GM19324 (cell line): ENCODE data around the gene STARD3.

Experiments used
- ATAC-seq: cut with Tn5 transposase; IDR thresholded peaks from one replicate; pipeline ENCODE4 v1.9.1; 2021; ENCODE audit warnings: mild to moderate bottlenecking, moderate library complexity; ENCODE audit not compliant: unreplicated experiment, low FRiP score

The STARD3 gene

GRCh38 chr17:39603304-39604016 is 33.5 kb upstream of the STARD3 start:
- ATAC-seq = no peak

DNA sequence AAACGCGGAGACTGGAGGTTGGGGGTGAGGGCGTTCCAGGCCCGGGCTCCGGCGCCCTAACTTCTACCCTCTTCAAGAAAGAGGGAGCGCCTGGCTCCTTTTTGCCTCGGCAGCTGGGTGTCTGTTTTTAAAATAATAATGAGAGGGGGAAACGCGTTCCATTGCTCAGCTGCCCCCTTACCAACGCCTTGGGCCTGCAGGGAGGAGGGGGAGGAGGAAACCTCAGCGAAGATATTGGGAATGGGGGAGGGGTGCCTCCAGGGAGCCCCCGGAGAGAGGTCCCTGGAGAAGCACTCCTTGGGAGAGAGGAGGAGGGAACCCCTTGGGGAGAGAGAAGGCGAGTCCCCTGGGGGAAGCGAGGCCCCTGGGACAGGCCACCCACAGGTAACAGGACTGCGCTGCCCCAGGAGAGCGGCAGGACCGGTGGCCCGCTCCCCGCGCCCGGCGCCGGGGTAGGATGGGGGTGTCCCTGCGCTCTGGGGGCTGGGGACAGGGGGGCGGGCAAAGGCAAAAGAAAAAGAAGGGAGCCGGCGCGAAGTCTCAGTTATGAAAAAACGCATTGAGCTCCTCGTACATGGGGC is 31.9 kb upstream of the STARD3 start:
- ATAC-seq = no peak

DNA sequence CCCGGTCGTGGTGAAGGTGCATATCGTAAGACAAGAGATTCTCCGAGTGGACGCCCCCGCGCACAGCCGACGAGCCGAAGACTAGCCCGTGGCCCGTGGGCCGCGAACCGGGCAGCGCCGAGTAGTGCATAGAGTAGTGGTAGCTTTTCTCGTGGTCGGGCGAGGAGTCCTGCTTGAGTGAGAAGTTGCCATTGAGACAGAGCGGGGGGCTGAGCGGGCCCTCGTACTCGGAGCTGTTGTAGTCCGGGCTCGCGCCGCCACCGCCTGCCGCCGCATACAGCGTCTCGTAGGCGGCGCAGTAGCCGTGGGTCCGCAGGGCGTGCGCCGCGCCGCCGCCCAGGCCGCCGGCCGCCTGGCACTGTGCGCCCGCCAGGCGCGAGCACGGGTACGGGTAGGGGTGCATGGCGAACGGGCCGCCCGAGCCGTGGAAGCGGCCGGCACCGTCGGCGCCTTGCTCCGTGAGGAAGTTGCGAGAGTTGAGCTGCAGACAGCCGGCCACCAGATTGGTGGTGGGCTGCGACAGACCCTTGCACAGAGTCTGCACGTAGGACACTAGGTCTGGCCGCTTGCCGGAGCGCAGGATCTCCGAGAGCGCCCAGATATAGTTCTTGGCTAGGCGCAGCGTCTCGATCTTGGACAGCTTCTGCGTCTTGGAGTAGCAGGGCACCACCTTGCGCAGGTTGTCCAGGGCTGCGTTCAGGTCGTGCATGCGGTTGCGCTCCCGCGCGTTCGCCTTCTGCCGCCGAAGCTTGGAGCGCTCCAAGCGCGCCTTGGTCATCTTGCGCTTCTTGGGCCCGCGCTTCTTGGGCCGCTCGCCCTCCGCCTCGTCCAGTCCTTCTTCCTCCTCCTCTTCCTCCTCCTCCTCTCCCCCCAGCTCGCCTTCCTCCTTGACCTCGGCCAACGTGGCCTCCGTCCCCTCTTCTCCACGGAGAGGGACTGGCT is 31.2 kb upstream of the STARD3 start:
- no peak for ATAC-seq

GRCh38 chr17:39606434-39607056 is 30.4 kb upstream of the STARD3 start:
- no peak for ATAC-seq

DNA sequence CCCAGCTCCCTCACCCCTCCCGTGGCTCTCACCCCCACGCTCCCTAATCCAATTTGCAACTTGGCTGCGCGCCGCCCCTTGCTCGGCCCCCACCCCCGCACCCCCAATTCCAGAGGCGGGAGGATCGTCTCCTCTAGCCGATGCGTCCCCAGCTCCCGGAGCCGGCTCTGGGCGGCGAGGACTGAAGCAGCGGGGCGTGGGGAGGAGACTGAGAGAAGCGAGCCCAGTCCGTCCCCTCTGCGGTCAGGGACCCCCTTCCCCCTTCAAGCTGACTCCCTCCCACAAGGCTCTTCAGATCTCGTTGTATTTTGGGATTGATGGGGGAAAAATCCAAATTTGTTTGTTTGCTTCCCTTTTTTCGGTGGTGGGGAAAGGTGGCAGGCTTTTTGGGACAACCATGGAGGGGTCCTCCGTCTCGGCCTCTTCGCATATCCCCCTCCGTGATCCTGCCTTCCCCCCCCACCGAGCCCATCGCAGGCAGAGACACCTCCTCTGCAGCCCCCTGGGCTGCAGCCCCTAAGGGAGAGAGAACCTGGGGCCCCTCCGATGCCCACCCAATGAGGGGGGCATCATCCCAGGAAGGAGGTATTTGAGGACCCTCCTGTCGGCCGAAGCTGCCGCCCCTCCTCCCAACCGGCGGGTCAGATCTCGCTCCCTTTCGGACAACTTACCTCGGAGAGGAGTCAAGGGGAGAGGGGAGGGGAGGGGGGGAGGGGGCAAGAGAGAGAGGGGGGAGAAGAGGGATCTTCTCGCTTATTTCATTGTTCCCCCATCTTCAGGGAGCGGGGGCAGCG is 29.7 kb upstream of the STARD3 start:
- ATAC-seq = no peak

GRCh38 chr17:39607851-39608130 is 29.2 kb upstream of the STARD3 start, which contains the start of gene NEUROD2:
Gene NEUROD2 (minus strand): TSS chr17:39607920. CDS start chr17:39606599, 1,321 bp downstream.
- ATAC-seq = no peak

- no peak for ATAC-seq
Observed at GRCh38 chr17:39608142-39608981, 28.6 kb upstream of the STARD3 start.

DNA sequence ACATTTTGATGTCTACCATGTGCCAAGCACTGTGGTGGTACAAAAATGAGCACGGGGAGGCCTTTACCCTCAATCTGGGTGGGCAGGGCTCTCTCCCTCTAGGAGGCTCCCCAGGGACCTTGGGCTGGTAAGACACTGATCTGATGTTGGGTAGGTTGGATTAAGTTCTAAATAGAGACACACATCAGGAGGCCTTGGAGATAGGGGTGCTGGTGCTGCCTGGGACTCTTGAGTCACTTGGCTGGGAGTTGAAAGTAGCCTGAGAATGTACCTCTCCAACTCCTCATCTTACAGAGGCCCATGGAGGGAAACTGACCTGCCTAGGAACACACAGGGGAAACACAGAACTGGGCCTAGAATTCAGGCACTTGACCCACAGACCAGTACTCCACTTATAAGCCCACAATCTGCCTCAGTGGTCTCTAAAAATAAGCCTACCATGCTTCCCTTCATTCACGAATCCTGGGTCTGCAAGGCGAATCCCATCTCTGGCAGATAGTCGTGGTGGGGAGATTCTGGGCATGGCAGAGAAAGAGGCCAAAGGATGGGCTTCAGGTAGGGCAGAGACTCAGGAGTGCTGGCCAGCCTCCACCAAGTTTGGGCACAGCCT is 27.4 kb upstream of the STARD3 start:
- ATAC-seq = no peak

DNA sequence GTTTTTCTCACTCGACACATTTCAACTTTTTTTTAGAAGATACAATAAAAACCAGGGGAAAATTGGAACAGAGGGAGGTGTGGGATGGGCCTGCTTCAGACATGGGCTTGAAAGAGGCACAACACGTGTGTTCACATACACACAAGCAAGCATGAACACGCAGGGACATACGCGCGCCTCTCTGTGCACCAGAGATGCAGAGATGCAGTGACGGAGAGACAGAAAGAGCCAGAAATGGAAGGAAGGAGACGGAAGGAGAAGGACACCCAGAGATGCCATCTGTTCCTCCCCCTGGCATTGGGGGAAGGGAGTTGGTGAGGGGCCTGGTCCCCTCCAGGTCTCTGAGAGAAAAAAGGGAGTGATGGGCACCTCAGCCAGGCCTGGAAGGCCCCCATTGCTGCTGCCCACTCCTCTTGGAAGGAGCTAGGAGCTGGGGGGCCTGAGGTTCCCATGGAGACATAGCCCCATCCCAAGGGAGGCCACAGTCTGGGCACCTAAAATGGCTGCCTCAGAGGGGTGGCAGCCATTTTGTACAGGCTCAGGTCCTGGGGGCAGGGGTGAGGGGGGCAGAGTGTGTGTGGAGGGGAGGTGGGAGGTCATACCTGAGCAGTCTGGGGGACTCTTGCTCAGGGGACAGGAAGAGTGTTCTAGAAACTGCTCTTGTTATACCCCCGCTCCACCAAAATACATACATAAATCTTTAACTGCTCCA is 25.4 kb upstream of the STARD3 start:
- ATAC-seq = no peak

DNA sequence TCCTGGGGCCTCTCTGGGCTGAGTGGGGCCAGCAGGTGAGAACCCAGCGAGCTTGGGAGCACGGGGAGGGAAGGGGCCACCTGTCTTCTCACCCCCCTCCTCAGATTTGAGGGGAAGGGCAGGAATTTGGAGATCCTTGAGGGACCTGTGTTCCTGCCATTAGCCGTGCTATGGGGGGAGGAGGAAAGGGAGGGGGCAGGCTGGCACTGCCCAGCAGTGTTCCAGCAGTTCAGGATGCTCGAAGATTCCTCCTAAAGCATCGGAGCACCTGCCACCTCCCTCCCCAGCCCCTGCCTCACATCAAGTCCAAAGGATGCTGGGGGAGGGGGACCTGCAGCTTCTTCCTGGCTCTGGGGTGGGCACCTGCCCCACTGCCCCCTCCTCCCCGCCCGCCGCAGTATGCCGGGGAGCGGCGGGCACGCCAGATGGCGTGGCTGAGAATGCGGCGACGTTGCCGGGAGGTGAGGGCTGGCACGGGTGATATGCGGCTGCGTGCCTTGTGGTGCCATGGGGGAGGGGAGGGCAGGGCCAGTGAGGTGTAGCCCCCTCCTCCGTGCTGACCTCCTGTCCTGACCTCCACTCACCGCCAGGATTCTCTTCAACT is 24.6 kb upstream of the STARD3 start:
- ATAC-seq = no peak

DNA sequence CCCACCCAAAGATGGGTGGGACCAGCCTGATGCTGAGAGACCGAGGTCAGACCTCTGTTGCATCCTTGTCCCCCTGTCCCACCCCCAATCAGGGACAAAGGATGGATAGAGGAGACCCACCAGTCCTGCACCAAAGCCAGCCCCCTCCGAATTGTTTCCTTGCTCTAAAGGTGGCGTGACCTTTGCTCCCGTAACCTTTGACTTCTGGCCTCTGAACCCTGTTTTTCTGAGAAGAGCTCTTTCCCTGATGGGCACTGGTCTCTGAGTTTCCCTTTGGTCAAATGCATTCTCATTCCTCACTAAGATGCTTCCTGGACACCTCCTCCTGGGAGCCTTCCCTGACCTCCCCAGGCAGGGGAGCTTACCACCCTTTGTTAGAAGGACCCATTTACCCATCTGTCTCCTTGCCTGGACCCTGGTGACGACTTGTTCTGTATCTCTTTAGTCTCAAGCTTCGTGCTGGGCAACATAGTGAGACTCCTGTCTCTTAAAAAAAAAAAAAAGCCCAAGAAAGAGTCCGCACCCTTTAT is 23.9 kb upstream of the STARD3 start:
- no peak for ATAC-seq

- no peak for ATAC-seq
Observed at GRCh38 chr17:39614545-39615157, 22.3 kb upstream of the STARD3 start.

DNA sequence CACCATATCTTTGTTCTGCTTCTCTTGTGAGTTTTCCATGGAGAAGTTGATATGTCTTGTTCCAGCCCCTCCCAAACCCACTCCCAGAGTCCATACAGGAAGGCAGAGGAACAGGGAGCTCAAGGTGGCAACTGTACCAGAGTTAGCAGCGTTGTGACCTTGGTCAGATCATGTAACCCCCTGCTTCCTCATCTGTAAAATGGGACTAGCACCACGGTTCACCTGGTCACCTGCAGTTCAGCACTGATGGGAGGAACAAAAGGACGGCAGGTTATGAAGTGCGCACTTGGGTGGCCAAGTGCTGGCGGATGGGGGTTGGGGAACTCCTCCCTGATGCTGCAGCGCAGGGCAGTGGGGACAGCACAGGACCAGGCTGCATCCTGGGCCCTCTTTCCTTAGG is 21.5 kb upstream of the STARD3 start:
- ATAC-seq = no peak

DNA sequence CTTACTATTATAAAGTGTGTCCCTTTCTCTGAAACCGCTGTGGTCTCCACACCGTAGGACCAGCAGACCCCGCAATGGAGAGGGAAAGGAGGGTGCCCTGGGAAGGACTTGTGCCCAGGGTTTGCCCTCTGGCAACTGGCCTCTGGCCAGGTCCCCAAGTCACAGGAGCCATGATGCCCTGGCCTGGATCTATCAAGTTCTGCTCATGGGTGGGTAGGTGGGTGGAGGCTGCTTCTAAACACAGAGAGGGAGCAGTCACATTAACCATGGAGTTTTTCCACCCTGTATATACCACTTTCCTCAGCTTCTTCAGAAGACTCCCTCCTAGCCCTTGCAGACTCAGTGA is 19.9 kb upstream of the STARD3 start:
- no peak for ATAC-seq

DNA sequence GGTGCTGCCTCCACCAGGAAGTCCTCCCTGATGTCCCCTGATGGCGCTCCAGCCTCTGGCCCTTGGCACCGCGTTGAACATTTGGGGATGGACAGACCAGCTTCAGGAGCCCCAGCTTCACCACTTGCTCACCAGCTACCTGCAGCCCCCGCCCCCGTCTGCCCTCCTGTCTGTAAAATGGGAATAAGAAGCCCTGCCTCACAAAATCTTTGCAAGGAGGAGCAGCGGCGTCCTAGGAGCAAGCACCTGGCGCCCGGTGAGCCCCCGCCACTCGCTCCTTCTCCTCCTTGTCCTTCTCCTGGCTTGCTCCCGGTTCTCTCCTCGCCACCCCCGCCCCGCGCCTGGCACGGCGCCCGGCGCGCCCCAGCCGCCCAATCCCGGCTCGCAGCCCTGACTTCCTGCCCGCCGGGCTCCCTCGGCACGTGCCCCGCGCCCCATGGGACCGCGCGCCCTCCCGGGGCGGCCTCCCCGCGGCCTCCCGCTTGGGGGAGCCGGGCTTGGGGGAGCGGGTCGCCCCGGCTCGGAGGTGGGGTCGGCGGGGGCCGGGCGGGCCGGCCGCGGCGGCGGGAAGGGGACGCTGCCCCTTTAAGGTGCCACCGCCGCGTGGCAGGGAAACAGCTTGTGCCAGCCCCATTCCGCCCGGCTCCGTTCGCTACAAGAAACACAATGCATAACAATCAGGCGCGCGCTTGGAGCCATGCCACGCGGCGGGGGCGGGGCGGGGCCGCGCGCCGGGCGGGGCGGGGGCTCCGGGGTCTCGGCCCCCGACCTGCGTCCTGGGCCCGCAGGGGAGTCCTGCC is 19.3 kb upstream of the STARD3 start:
- no peak for ATAC-seq

- ATAC-seq = no peak
Observed at GRCh38 chr17:39618246-39618913, 18.6 kb upstream of the STARD3 start.
